Epithelial cell of prostate (primary cell): ENCODE data around the gene RSU1.

Experiments used
- DNase-seq: peaks from one replicate; pipeline ENCODE4 v3.0.0-alpha.2; 2011; ENCODE audit warnings: low read depth, low spot score
- H3K27ac ChIP-seq: fragments of 450-650 bp; 2 replicates; pipeline ENCODE4 v1.5.1; 2017; ENCODE audit warnings: mild to moderate bottlenecking

Gene RSU1

GRCh38 chr10:16822726-16823360, 5.6 kb upstream of the RSU1 start:
- no peak overlapping the region for H3K27ac ChIP-seq
- no peak for DNase-seq

GRCh38 chr10:16822027-16822426, 4.8 kb upstream of the RSU1 start:
- H3K27ac ChIP-seq, result no peak overlapping the region
- DNase-seq, result no peak

DNA sequence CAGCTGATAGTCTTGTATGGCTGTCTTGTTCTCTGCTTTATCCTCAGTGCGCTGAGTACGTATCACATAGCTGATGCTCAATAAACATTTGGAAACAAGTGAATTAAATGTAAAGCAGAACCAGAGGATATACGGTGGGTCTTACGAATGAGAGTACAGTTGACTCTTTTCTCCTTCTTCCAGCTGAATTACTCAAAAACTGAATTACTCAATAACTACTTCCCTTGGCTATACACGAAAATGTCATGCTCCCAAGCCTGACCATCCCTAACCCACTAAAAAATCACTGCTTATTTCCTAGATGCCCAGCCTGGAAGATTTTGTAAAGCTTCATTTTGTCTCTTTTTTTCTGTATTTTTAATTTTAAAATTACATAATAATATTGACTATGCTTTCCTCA, 3.2 kb upstream of the RSU1 start:
- DNase-seq, result no peak
- H3K27ac ChIP-seq, result no peak overlapping the region

GRCh38 chr10:16820018-16820417, 2.8 kb upstream of the RSU1 start:
- no peak for DNase-seq
- no peak overlapping the region for H3K27ac ChIP-seq

DNA sequence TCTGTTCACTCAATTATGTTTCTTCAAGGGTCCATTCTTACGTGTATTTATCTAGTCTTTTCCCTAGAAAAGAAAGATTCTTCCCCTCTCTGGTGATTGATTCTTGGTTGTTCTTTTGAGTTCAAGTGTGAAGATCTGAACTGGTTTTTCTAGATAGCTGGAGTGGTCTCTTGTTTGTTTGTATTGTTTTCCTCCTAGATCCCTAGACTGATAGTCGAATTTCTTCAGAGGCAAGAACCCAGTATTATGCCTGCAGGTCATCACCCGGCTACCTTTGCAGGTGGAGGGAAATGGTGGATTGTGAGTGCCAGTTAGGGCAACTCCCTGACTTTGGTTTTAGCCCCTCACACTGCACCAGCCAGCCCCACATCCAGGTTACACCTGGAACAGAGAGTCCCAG, 2.2 kb upstream of the RSU1 start:
- H3K27ac ChIP-seq, result no peak overlapping the region
- no peak for DNase-seq

DNA sequence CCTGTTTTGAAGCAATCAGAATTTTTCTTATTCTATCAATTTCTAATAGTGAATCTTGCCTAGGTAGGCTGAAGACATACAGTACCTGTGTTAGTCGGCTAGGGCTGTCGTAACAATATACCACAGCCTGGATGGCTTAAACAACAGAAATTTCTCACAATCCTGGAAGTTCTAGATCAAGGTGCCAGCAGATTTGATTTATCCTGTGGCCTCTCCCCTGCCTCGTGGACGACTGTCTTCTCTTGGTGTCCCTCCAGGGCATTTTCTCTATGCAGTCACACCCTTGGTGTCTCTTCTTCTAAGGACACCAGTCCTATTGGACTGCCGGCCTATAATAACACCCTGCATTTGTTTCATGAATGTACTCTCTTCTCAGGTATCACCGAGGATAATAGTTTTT, 1.8 kb upstream of the RSU1 start:
- no peak for DNase-seq
- no peak overlapping the region for H3K27ac ChIP-seq

DNA sequence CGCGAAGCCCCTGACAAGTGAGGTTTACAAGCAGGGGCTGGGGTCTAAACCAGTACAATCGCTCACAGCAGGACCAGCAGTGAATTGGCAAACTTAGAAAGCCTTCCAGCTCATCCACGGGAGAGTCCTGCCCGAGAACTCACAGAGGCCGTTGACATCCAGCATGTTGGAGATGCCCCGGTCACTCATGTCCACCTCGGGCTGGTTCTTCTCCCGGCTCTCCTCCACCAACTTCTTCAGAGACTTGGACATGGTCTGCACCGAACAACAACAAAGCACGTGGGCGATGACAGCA, 447 bp downstream of the RSU1 start:
- DNase-seq, result no peak
- H3K27ac ChIP-seq, result peak overlapping the region; percentile 85

DNA sequence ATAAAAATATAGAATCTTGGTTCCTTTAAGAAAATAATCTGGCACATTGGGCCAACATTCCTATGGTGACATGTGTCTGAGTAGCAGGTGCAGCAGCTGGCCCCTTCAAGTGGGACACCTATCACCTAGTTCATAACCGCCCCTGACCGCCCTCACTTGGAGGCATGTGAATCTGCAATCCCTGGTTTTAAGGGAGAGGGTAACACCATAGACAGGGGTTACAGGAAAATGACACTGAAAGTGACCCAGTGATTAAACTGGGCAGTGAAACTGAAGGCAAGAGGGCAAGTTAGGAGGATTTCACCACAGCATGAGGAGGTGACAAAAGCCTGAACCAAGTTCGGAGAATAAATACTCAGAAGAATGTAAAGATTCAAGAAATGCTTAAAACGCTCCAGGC, 1.1 kb downstream of the RSU1 start:
- no peak overlapping the region for H3K27ac ChIP-seq

GRCh38 chr10:16814012-16814411, 3.2 kb downstream of the RSU1 start:
- no peak overlapping the region for H3K27ac ChIP-seq
- DNase-seq, result no peak

More for the DNA sequence above, 1.1 kb downstream of the RSU1 start:
- DNase-seq, result no peak

DNA sequence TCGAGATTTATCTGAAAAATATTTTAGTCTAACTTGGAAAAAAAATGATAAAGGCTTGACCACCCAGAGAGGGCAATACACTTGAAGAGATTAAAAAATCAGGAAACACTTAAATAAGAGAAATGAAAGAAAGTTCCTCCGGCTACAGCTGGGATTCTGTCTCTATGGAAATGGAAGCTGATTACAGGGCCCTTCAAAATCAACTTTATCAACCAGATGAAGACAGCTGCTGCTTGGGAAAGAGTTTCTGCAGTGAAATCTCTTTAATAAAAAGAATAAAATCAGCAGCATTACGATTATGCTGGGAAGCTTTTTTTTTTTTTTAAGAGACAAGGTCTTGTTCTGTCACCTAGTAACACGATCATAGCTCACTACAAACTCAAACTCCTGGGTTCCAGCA, 4.5 kb downstream of the RSU1 start:
- no peak overlapping the region for H3K27ac ChIP-seq
- DNase-seq, result no peak

- DNase-seq, result no peak
- no peak overlapping the region for H3K27ac ChIP-seq
Measured at GRCh38 chr10:16811765-16812164, 5.5 kb downstream of the RSU1 start.

DNA sequence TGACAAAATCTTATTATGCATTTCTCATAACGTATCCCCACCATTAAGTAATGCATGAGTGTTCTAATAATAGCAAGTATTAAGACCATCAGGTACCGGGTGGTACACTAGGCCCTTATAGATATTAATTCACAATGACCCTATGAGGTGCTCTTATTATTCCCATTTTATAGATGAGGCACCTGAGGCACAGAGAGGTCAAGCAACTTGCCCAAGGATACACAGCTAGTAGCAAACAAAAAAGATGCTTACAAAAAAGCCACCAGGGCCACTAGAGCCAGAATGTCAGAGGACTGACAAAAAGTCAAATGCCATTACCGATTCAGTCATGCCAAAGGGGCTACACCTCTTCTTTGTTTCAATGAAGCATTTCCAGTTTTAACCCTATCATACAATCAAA, 5.9 kb downstream of the RSU1 start:
- no peak for DNase-seq
- H3K27ac ChIP-seq, result no peak overlapping the region

DNA sequence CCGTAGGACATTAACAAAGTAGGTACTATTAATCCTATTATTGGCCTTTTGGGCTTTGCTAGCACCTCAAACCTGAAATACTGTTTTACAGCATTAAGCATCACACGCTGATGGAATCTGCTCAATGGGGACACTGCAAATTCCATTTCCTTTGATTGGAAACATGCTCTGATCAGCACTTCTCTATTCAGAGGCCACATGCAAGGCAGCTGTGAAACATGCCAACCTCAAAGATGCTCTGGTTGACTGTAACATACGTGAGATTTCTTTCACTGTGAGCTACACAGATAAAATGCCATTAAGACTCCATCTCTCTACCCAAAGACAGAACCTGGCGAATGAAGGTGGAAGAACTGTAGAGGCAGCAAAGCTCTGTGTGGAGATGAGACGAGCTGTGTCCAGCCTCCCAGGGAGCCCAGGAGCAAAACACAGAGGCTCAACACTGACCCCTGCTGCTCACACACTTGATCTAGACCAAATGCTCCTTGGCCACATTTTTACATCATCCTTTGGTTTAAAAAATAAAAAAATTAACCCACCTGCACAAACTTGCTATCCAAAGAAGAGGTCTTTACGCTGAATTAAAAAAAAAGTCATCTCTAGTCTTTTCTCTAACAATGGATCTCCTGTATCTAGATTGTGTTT, 8.0 kb downstream of the RSU1 start:
- no peak for DNase-seq
- no peak overlapping the region for H3K27ac ChIP-seq

- no peak for DNase-seq
- H3K27ac ChIP-seq, result no peak overlapping the region
Measured at GRCh38 chr10:16804123-16804522, 13.1 kb downstream of the RSU1 start.

DNA sequence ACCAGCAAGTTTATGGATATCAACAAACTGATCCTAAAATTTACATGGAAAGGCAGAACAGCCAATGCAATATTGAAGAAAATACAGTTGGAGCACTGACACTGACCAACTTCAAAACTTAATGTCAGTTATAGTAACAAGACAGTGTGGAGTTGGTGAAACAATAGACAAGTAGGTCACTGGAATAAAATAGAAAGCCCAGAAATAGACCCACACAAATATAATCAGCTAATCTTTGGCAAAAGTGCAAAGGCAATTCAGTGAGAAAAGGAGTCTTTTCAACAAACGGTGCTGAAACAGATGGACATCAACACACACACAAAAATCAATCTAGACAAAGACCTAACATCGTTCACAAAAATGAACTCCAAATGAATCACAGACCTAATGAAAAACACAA, 13.8 kb downstream of the RSU1 start:
- no peak overlapping the region for H3K27ac ChIP-seq
- DNase-seq, result no peak

GRCh38 chr10:16799621-16800020, 17.6 kb downstream of the RSU1 start:
- no peak for DNase-seq
- no peak overlapping the region for H3K27ac ChIP-seq

DNA sequence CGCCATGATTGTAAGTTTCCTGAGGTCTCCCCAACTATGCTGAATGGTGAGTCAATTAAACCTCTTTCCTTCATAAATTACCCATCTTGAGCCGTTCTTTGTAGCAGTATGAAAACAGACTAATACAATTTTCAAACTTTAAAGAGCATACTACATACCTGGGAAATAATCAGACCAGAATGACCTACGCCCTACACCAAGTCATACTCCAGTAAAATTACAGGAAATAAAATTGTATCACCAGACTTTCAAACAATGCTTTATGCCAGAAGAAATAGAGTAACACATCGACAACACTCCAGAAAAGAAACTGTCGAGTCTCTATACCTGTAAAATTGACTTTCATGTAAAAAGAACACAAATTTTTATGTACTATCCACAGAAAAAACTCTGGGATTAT, 18.7 kb downstream of the RSU1 start:
- no peak for DNase-seq
- H3K27ac ChIP-seq, result no peak overlapping the region

DNA sequence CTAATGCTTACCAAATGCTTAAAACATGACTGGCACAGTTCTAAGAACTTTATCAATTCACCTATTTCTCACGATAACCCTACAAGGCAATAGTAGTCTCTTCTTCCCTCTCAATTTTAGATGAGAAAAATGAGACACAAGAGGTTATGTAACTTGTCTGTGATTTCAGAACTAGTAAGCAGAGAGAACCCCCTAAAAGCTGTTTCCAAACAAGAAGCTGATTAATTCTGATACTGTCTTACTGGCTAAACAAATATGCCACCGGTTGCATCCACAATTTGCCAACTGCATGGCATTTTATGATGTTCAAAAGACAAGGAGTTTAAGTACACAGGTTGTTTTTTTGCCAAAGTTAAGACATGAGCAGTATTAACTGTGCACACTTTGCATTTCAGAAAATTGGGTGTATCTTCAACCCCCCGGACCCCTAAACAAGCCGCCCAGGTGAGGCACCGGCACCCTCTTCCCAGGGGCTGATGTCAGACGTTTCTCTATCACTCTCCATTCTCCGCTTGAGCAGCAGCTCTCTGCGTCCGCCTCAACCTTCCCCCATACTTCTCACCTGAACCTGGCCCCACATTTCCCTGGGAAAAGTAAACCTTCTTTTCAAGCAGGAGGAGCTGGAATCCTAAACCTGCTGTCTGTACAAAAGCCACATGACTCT, 21.7 kb downstream of the RSU1 start:
- no peak for DNase-seq
- H3K27ac ChIP-seq, result no peak overlapping the region

DNA sequence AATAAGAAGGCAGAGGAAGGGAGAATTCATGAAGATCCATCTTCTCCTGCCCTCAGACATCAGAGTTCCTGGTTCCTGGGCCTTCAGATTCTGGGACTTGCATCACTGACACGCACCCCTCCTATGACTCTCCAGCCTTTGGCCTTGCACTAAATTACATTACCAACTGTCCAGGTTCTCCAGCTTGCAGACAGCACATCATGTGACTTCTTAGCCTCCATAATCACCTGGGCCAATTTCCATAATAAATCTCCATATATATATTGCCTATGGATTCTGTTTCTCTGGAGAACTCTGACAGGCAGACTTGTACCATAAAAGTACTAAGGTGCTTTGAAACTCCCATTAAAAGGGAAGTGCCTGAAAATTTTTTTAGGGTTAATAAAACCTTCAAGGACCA, 23.2 kb downstream of the RSU1 start:
- H3K27ac ChIP-seq, result no peak overlapping the region
- no peak for DNase-seq

- H3K27ac ChIP-seq, result no peak overlapping the region
- no peak for DNase-seq
Measured at GRCh38 chr10:16792675-16793074, 24.5 kb downstream of the RSU1 start.

- no peak for DNase-seq
- no peak overlapping the region for H3K27ac ChIP-seq
Measured at GRCh38 chr10:16789765-16790164, 27.5 kb downstream of the RSU1 start.

- DNase-seq, result no peak
Measured at GRCh38 chr10:16789261-16789660, 28.0 kb downstream of the RSU1 start.

More at GRCh38 chr10:16789261-16789660, 28.0 kb downstream of the RSU1 start:
- H3K27ac ChIP-seq, result no peak overlapping the region
